GM21717 (cell line): ENCODE results near the gene CLCNKA.
"Not testable (repeated sequence)": the region's sequence is repeated elsewhere in the genome, so short reads cannot be mapped to it uniquely, and the experiment has no call there.

Experiments
- ATAC-seq: cut with Tn5 transposase; IDR thresholded peaks from one replicate; pipeline ENCODE4 v1.9.1; 2021; ENCODE audit warnings: mild to moderate bottlenecking, moderate library complexity; ENCODE audit not compliant: unreplicated experiment

Gene CLCNKA

DNA sequence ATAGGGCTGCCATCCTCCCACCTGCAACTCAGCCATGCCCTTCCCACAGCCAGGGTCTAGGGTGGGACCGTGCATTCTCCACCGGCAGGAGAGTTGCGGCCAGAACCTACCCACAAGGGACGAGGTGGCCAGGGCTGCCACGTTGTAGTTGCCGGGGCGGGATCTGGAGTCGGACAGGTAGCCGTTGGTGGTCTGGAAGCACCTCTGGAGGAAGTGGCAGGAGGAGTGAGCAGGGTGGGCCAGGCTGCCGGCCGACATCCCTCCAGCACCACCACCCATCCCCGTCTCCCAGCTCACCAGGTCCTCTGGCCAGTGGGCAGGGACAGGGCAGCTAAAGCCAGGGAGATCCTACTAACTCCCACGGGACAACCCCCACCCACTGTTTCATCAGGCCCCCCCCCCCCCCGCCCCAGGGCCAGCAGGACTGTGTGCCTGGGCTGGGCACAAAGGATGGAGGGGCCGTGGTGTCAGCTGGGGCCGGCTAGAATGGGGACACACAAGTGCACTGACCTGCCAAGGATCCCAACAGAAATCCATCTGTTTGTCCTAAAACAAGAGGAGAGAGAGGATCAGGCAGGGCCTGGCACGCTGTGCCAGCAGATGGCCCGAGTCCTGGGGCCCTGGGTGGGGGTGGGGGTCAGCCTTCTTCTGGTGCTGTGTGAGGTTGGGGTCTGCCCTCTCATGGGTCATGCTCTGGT is 40.3 kb downstream of the CLCNKA start:
- ATAC-seq, result not testable (repeated sequence)

DNA sequence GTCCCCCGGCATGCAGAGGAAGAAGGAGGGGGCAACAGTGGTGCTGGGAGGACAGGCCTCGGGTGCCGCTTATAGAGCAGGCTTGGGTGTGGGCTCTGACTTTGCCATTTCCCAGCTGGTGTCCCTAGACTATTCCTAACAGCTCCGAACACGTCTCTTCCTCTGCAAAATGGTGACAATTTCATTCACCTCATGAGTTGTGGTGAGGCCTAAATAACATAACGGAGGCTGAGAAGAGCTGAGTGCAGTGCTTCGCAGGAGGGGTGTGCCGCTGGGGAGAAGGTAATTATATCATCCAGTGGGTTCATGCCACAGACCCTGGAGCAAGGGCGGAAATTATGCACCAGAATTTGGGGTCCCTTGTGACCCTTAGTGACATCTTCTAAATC is 40.8 kb downstream of the CLCNKA start:
- not testable (repeated sequence) for ATAC-seq

DNA sequence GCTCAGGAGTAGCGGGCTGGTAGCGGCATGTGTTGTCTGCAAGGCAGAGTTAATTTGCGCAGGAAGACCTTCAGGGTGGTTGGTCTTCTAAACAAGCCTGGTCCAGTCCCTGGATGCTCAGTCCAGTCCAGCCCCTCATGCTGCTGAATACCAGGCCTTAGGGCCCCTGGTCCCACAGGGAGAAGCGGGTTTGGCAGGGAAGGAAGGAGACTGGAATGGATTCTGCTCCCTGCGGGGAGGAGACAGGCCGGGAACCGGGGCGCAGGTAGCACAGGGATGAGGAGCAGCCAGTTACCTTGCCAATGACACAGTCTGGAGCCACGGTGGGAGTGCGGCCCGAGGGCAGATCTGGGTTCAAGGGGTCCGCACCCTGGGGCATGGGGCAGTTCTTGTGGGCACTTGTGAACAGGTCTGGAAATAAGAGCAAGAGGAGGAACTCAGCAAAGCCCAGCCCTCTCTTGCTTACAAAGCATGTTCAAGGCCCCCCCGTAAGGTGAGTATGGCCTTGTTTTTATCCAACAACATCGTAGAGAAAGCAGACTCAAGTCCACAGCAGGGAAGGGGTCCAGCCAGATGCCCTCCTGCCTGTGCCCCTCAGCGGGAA is 41.5 kb downstream of the CLCNKA start:
- no peak for ATAC-seq

- no peak for ATAC-seq
These were observed 42.1 kb downstream of the CLCNKA start for GRCh38 chr1:16063921-16064320.

GRCh38 chr1:16064536-16065268 is 42.9 kb downstream of the CLCNKA start:
- ATAC-seq, result no peak

GRCh38 chr1:16065269-16065576 is 43.4 kb downstream of the CLCNKA start:
- ATAC-seq, result no peak

GRCh38 chr1:16066245-16066644 is 44.4 kb downstream of the CLCNKA start:
- ATAC-seq, result no peak

- ATAC-seq, result no peak
These were observed 45.4 kb downstream of the CLCNKA start for GRCh38 chr1:16067127-16067768.

DNA sequence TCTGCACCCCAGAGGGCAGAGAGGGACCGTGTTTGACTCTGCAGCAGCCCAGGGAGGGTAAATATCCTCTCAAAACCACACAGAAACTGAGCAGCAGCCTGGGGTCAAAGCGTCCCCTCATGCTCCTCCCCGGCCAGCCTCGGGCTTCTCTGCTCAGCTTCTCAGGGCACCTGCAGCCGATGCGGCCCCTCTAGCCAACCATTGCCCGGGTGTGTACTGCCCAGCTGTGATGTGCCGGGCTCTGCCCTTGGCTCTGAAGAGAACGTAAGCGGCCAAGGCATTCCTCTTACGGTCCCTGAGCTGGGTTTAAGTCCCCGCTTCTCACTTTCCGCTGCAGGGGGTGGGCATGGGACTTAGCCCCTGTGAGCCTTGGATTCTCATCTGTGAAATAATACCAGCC is 46.1 kb downstream of the CLCNKA start:
- no peak for ATAC-seq

- no peak for ATAC-seq
These were observed 46.8 kb downstream of the CLCNKA start for GRCh38 chr1:16068356-16069270.

- no peak for ATAC-seq
These were observed 49.0 kb downstream of the CLCNKA start for GRCh38 chr1:16070640-16071355.

DNA sequence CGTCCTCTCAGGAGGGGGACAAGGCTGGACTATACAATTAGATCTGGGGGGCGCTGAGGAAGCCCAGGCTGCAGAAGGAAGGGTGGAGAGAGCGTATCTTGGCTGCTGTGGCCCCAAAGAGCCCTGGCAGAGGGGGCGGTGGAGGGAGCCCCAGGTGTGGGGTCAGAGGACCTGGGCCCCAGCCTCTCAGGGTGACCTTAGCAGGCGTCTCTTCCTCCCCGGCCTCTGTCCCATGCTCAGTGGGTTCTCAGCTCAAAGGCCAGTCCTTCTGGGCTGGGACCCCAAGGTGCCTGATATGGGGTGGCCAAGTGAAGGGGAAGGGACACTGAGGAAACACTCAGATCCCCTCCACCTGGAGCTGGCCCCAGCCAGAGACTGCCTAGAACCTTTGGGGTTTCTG is 49.8 kb downstream of the CLCNKA start:
- ATAC-seq, result no peak

DNA sequence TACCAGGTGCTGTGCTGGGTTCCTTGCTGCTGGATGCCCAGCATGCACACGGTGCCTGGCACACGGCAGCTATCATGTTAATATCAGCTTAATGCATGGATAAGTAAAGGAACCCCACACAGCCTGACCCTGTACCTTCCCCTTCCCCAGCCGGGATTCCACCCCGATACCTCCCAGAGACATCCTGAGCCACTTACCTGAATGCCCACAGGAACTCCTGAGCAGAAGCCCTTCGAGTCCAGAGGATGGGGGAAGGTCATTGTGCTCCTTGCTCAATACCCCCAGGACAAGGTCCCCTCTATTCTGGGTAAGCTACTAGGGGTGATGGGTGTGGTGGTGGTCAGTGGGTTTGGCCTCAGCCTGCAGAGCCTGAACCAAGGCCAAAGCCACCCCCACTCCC is 50.3 kb downstream of the CLCNKA start:
- no peak for ATAC-seq

DNA sequence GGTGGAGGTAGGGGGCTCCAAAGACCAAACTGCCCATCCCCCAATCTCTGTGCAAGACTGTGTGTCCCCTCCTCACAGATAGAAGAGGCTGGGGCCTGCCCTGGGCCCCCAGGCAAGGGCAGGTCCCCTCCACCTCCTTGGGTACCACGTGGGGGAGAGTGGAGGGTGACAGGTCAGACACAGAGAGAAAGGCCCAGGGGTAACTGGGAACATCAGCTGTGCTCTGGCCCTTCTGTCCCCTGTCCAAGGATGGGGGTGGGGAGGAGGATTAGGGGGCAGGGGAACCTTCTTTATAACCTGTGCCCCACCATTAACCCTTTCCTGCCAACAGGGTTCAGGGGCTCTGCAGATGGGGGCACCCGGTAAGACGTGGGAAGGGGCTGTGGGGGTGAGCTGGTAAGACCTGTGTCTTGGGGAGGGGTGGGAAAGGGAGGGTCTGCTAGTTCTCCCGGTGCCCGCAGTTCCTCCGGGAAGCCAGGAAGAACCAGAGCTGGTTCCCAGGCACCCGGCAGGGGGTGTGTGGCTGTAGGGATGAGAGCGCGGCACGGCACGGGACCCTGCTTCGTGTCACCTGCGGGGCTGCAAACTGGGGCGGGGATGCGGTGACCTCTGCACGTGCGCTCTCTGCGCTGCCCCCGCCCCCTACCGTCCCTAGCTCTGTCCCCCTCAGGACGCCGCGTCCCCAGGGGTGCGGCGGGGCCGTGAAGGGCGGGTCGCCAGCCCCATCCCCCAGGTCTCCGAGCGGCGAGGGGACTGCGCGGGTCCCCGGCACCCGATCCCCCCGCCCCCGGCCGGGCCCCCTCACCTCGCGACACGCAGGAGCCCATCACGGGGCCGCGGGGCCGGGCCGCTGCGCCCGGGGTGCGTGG is 51.0 kb downstream of the CLCNKA start:
- no peak for ATAC-seq

GRCh38 chr1:16073490-16074119 is 51.8 kb downstream of the CLCNKA start, which contains the start of gene FAM131C:
Gene FAM131C (minus strand): TSS chr1:16073651. CDS start chr1:16073442, 209 bp downstream.
- ATAC-seq, result no peak

GRCh38 chr1:16074217-16074616 is 52.4 kb downstream of the CLCNKA start:
- no peak for ATAC-seq

GRCh38 chr1:16075337-16076030 is 53.6 kb downstream of the CLCNKA start:
- ATAC-seq, result no peak
